NCI-H128 (cell line): ENCODE results near the gene KLF3.
"Not testable (repeated sequence)": the region's sequence is repeated elsewhere in the genome, so short reads cannot be mapped to it uniquely, and the experiment has no call there.

Experiments used
- DNase-seq: peaks from one replicate; lab custom pipeline; 2025; ENCODE audit not compliant: unreplicated experiment; lab: John Stamatoyannopoulos, UW

Gene KLF3

GRCh38 chr4:38663801-38664705 is at the start of gene KLF3:
Gene KLF3 (plus strand): TSS chr4:38664199. CDS start chr4:38680626, 16,427 bp downstream.
- DNase-seq = peak; percentile 36

- DNase-seq = no peak
Measured at GRCh38 chr4:38614231-38614630, 49.8 kb upstream of the KLF3 start.

GRCh38 chr4:38615847-38616246 is 48.2 kb upstream of the KLF3 start:
- no peak for DNase-seq

GRCh38 chr4:38618505-38618904 is 45.5 kb upstream of the KLF3 start:
- no peak for DNase-seq

GRCh38 chr4:38619316-38619715 is 44.7 kb upstream of the KLF3 start:
- no peak for DNase-seq

GRCh38 chr4:38620065-38620464 is 43.9 kb upstream of the KLF3 start:
- DNase-seq = no peak

- no peak for DNase-seq
Measured at GRCh38 chr4:38620527-38621027, 43.4 kb upstream of the KLF3 start.

- no peak for DNase-seq
Measured at GRCh38 chr4:38621028-38621684, 42.8 kb upstream of the KLF3 start.

GRCh38 chr4:38621831-38622230 is 42.2 kb upstream of the KLF3 start:
- no peak for DNase-seq

- not testable (repeated sequence) for DNase-seq
Measured at GRCh38 chr4:38622340-38622739, 41.7 kb upstream of the KLF3 start.

- DNase-seq = no peak
Measured at GRCh38 chr4:38623260-38623659, 40.7 kb upstream of the KLF3 start.

GRCh38 chr4:38624311-38624710 is 39.7 kb upstream of the KLF3 start:
- DNase-seq = no peak

GRCh38 chr4:38625508-38625907 is 38.5 kb upstream of the KLF3 start:
- no peak for DNase-seq

GRCh38 chr4:38626901-38627444 is 37.0 kb upstream of the KLF3 start:
- DNase-seq = not testable (repeated sequence)

- DNase-seq = no peak
Measured at GRCh38 chr4:38630519-38630918, 33.5 kb upstream of the KLF3 start.

GRCh38 chr4:38634047-38634759 is 29.8 kb upstream of the KLF3 start:
- DNase-seq = no peak

GRCh38 chr4:38639242-38639641 is 24.8 kb upstream of the KLF3 start:
- no peak for DNase-seq

GRCh38 chr4:38641811-38642210 is 22.2 kb upstream of the KLF3 start:
- no peak for DNase-seq

- DNase-seq = no peak
Measured at GRCh38 chr4:38644201-38644600, 19.8 kb upstream of the KLF3 start.

GRCh38 chr4:38647101-38647819 is 16.7 kb upstream of the KLF3 start:
- DNase-seq = no peak

GRCh38 chr4:38650133-38650532 is 13.9 kb upstream of the KLF3 start:
- DNase-seq = no peak
